Heart left ventricle (tissue), 13 donors: Measurements from ENCODE around the gene SLX9.

Experiments
- POLR2A ChIP-seq, 2 donors: fragments of 450-650 bp; IDR thresholded peaks; one replicate each; pipeline ENCODE4 v1.6.1; 2017; ENCODE audit warnings: antibody characterized with exemption in 2 of 2, mild to moderate bottlenecking in 2 of 2, moderate library complexity in 2 of 2
- TF ChIP-seq, protein P1 (sequence below), 12 donors: fragments of 200-600 bp; sonication (generic) in 4 of 12; IDR thresholded peaks; one replicate each; pipeline versions ENCODE4 v1.5.0 to v1.8.0; 2018 to 2022; ENCODE audit warnings: antibody characterized with exemption in 12 of 12, mild to moderate bottlenecking in 5 of 12
- donor health status: ischemic (EF 13 %, LVEDD 7.1; RV severe dilation, severe dysfunction).
- donor health status: DM: no; HTN: yes; CAD: no.
- donor health status: DM: no; HTN: no; CAD: no.
- donor health status: ischemic (EF 25% LVEDD 6.9; RV normal size, moderate dysfunction).
- donor health status: ischemic (EF 25% LVEDD 5.7; RV mildly dilated, moderate dysfunction).
- donor health status: ischemic (EF 35%, LVEDD 5.7; RV mildly dilated, moderate dysfunction).
- donor health status: nonischemic (EF 11% LVEDD 7.7; RV severe dilation, severe dysfunction).
- donor health status: DM: yes; HTN: yes; CAD: no.
- donor health status: PGD.
- donor health status: ischemic (EF 29% LVEDD 5.4; RV normal size, mild dysfunction).
- donor health status: nonischemic (EF 23%, LVEDD 6.1; RV moderate dilation, normal function).

DNA sequence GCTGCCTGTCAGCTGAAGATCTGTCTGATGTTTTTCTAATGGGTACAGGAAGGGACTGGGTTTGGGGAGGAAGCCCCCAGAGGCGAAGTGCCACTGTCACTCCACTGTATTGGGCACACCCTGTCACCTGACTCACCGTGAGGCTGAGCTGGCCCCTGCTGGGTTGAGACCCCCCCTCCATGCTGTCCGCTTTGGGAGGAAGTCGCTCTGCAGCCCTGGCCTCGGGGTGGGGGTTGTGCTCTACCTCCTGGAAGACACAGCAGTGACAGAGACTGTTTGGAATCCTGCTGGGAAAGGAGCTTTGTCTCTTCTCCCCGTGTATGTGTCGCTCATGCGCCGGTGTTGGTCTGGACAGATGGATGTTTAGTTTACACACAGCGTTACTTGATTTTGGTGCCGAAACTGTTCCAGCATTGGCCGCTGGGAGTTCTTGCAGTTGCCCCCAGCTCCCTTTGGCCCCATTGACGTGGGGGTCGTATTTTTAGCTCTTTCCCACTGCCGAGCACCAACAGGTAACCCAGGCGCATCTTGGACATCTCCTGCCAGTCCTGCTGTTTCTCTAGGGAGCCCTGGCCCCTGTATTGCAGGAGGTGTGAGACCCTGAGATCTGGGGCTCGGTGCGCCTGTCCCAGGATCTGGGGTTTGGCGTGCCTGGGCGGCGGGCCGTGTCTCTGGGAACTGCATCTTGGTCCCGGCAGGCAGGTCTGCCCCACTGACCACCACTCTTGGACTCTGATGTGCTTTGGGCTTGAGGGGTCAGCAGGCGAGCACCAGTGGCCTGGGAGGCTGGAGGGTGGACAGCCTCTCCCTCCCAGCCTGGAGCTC is 30.3 kb downstream of the SLX9 start:
- TF ChIP-seq, protein P1, sequence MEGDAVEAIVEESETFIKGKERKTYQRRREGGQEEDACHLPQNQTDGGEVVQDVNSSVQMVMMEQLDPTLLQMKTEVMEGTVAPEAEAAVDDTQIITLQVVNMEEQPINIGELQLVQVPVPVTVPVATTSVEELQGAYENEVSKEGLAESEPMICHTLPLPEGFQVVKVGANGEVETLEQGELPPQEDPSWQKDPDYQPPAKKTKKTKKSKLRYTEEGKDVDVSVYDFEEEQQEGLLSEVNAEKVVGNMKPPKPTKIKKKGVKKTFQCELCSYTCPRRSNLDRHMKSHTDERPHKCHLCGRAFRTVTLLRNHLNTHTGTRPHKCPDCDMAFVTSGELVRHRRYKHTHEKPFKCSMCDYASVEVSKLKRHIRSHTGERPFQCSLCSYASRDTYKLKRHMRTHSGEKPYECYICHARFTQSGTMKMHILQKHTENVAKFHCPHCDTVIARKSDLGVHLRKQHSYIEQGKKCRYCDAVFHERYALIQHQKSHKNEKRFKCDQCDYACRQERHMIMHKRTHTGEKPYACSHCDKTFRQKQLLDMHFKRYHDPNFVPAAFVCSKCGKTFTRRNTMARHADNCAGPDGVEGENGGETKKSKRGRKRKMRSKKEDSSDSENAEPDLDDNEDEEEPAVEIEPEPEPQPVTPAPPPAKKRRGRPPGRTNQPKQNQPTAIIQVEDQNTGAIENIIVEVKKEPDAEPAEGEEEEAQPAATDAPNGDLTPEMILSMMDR (IDR thresholded peaks at IDR 0.05), result no peak
- no peak for TF ChIP-seq POLR2A (IDR thresholded peaks at IDR 0.05)
